ENCODE data around the gene TMPRSS6.
"Not testable (repeated sequence)": the region's sequence is repeated elsewhere in the genome, so short reads cannot be mapped to it uniquely, and the experiment has no call there.

TMPRSS6 gene

DNA sequence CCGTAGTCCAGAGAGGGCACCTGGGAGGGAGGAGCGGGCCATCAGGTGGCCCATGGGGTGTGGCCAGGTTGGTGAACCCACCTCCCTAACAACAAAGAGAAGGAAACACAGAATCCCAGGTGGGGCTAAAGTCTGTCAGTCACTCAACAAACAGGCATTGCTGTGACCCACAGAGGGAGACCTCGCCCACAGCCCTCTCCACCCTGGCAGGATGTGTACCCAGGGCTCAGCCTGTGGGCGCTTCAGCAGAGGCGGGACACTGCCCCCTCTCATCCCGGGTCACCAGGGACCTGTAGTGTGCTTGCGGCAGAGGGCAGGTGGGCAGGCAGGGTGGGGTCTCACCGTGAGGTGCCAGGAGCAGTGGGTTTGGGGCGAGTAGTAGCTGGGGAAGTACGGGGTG is 25.1 kb downstream of the TMPRSS6 start:
- no peak for DNase-seq

DNA sequence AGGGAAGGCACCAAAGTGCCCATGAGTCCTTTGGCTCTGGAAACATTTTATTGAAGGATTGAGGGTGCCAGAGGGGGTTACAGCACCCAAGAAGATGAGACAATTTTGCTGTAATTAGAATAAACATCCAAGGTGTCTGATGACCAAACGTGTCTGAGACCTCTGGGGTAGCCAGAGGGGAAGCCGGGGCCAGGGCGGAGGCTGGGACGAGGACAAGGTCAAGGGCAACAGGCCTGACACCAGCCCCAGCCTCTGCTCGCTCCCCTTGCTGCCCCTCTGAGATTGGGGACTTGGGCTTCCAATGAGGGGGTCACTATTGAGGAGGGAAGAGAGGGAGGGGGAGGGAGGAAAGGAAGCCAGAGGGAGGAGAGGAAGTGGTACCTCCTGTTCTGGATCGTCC is 25.6 kb downstream of the TMPRSS6 start:
- DNase-seq = no peak

DNA sequence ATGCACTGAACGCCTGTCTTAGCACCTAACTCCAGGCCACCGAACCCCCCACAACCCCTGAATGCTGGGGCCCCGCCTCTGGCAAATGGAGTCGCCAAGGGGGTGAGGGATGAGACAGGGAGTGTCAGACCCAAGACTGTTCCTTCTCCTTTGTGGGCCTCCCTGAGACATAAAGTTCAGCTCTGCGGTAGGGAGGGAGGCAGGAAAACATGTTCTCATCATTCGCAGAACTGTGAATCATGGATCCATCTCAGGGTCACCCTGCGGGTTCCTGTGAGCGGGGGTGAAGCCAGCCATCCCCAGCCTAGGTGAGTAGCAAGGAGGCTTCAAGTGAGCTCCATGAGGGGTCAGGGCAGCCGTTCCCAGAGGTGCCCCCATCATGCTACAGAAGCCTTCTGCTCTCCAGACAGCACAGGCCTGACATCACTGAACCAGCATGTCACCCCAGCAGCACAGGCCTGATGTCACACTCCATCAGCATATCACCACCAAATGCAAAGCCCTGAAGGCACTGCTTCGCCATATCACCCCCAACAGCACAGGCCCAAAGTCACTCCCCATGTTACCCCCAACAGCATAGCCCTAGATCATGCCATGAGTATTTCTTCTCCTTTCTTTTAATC is 27.2 kb downstream of the TMPRSS6 start:
- no peak for DNase-seq

DNA sequence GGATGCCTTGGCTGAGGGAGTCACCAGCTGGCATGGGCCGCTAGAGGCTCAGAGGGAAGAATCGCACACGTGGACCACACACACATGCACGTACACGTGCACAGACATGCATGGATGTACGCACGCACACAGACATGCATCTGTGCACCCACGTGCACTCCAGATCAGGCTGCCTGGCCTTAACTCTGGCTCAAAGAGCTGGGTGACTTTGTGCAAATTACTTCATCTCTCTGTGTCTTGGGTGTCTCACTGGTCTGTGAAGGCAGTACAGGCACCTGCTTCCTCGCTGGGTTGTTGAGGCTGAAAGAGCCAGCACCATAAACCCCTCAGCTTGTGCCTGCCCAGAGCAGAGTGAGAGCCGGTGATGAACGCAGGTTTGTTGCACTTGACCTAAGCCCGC is 28.7 kb downstream of the TMPRSS6 start:
- DNase-seq = no peak

DNA sequence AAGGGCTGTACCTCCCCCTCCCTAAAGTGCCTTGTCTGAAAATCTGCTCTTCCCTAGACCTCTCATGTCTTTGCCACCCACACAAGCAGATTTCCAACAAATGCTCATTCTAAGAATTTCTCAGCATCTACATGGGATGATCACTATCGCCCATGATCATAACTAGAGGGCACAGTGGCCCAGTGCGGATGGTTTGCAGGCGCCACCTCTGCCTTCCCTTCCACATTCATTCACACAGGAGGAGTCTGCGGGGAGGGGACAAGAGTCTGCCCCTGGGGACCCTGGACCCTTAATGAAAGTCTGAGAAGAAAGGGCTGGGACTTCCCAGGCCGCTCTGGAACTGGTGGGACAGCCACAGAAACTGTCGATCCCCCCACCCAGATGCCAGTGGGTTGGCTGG is 29.1 kb downstream of the TMPRSS6 start:
- no peak for DNase-seq

DNA sequence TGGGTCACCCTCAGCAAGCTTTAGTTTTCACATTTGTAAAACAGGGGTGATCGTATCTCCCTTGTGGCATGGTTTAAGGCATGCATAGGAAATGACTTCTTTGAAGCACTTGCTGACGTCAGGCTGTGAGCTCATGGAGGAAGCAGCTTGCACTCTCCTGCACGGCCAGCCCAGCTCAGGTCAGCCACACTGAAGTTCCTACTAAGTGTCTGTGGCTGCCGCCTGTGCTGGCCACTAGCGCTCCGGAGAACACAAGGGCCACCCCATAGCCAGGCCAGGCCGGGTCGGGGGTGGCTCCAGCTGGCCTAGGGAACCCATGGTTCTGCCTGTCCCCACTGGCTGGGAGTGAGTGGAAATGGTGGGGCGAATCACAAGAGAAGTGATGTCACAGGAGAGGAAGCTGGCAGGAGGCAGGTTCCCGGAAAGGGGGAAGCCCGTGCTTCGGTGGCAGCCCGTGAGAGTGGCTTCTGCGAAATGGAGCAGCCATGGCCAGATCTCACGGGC is 29.8 kb downstream of the TMPRSS6 start:
- no peak for DNase-seq

DNA sequence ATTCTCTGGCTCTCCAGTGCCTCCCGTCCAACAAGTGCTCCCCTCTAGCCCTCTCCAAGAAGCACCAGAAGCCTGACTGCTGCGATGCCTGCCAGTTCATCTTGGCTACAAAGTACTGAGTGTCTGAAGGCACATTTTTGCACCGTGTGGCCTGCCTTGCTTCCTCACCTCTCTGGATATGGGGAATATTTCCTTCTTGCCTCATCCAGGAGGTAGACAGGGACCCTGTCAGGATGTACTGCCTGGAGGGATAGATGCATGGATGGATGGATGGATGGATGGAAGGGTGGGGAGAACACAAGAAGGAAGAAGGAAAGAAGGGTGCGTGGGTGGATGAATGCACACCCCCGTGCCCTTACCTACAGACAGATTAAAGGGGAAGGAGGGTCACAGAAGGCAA is 30.4 kb downstream of the TMPRSS6 start:
- no peak for DNase-seq

DNA sequence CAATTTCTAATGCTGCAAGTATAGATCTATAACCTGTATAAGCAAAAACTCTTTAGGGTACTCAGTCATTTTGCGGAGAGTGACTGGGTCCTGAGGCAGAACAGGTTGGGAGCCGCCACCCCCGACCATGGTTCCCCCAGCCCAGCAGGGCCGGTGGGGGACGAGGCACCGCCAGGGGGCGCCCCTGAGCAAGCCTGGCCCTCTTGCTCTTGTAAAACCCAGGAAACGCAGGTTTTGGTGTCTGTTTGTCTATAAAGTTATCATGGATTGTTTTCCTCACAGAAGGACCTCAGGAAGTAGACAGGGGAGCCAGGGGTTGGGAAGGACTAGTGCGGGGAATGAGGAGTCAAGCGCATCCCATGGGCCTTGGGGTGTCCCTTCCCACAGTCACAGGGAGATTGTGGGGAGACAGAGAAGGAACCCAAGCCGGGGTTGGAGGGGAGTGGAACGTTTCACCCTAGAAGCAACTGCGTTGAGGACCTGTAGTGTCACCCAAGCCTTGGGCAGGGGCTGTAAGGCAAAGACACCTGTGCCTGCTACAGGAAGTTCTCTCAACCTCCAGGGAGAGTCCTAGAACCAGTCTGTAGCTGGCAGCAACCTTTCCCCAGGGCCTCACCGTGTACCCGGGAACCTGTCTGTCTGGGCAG is 31.6 kb downstream of the TMPRSS6 start:
- no peak for DNase-seq

DNA sequence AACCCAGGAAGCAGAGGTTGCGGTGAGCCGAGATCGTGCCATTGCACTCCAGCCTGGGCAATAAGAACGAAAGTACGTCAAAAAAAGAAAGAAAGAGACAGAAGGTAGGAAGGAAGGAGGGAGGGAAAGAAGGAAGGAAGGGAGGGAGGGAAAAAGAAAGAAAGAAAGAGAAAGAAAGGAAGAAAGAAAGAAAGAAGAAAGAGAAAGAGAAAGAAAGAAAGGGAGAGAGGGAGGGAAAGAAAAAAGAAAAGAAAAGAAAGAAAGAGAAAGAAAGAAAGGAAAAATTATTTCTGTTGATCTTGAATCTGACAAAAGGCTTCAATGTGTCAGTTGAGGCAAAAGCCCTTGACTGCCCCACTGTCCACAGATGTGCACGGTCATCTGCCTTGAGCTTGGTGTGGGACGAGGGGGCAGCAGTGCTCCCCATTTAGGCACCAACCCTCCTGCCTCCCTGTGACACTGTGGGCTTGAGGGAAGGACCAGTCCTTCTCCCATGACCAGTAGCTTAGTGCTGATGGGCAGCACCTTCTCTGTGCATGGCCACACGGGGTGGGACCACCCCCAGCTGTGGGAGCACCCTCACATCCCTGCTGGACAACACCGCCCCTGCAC is 33.6 kb downstream of the TMPRSS6 start:
- DNase-seq = no peak

DNA sequence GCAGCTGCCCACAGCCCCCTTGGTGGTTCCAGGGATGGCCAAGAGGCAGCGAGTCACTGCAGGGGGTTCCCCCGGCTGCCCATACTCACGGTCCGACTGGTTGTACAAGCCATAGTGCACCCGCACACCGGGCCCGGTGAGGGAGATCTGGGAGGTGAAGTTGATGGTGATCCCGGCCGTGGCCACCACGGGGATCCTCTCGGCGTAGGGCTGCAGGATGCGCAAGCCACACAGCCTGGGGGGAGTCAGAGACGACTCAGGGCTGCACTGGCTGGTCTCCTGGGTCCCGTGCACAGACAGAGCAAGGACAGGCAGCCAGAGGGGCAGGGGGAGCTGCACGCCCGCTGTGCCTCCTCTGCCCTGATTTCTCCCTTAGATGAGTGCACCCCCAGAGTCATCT is 34.5 kb downstream of the TMPRSS6 start:
- no peak for DNase-seq

DNA sequence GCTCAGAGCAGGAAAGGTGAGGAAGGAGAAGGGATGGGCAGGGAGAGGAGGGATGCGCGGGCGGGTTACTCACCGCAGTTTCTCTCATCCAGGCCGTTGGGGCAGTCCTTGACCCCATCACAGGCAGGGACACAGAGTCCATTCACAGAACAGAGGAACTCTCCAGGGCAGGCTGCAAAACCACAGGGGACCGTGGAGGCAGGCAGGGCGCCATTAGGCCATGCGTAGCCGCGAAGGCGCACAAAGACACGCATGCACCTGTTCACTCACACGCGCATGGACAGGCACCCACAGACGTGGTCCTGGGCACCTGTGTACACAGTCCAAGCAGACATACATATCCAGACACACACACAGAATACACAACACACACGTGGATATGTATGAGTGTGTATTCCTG is 35.0 kb downstream of the TMPRSS6 start:
- DNase-seq = no peak

DNA sequence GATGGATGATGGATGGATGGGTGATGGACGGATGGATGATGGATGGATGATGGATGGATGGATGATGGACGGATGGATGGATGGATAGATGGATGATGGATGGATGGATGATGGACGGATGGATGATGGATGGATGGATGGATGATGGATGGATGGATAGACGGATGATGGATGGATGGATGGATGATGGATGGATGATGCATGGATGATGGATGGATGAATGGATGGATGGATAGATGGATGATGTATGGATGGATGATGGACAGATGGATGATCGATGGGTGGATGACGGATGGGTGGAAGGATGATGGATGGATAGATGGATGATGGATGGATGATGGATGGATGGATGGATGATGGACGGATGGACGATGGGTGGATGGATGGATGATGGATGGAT is 36.8 kb downstream of the TMPRSS6 start:
- DNase-seq = no peak

DNA sequence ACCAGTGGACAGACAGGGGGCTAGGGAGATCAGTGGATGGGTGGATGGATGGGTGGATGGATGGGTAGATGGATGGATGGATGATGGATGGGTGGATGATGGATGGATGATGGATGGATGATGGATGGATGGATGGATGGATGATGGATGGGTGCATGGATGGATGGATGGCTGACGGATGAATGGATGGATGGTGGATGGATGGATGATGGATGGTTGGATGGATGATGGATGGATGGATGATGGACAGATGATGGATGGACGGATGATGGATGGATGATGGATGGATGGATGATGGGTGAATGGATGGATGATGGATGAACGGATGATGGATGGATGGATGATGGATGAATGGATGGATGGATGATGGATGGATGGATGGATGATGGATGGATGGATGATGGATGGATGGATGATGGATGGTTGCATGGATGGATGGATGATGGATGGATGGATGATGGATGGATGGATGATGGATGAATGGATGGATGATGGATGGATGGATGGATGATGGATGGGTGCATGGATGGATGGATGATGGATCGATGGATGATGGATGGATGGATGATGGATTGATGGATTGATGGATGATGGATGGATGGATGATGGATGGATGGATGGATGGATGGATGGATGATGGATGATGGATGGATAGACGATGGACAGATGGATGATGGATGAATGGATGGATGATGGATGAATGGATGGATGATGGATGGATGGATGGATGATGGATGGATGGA is 37.5 kb downstream of the TMPRSS6 start:
- DNase-seq = not testable (repeated sequence)

DNA sequence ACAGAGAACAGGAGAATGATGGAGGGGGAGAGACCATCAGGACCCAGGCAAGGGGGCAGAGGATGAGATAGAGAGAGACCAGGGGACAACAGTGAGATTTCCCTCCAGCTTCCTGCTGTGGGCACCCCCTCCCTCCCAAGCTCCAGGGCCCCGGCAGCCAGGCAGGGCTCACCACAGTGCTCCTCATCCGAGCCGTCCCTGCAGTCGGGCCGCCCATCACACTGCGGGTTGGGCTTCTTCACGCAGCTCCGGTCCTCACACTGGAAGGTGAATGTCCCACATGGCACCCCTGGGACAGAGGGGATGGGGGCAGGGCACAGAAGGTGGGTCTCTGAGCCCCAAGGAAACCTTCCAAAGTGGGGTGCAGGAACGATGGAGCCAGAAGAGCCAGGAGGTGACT is 38.8 kb downstream of the TMPRSS6 start:
- no peak for DNase-seq

DNA sequence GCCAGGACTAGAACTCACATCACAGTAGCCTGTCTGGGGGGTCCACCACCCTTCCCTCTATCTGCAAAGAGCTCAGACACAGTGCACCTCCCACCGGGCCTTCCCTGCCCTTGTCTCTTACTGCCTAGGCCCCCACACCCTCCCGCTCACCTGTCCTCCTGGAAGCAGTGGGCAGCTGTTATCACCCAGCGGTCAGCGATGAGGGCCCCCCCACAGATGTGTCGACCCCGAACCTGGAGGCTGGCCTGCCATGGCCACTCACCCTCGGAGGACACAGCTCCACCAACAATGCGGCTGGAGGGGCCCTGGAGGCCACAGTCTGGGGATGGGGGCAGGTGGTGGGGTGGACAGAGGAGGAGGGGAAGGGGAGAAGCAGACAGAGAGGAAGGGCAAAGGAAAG is 39.2 kb downstream of the TMPRSS6 start:
- no peak for DNase-seq

DNA sequence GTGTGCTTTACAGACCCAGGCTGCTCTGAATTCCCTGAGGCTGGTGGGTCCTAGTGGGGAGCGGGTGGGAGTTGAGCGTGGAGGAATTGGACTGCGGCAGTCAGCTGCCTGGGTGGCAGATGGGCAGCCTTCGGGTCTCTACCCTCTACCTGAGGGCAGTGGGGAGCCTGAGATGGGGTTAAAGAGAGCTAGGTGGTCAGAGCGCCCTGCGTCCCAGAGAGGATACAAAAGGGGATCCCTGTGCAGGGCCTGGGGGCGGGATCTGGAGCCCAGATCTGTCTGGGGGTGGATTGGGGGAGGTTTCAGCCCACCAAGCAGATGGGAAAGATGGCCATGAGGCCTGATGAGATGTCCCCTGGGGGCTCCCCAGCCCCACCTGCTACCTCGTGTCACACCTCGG is 39.8 kb downstream of the TMPRSS6 start:
- no peak for DNase-seq

DNA sequence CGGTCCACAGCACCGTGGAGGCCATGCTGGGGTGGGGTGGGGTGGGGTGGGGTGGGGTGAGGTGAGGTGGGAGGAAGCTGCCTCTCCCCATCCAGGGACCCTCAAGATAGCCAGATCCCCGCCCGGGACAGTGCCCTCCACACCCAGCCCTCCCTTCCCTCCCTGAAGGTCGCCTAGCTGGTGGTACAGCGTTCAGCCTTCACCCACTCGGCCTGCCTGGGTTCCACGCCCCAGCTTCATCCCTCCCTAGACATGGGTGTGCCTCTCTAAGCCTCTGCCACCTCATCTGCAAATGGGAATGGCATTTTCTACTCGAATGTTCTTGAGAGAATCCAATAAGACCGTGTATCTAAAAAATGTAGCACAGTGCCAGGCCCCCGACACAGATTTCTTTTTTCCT is 40.2 kb downstream of the TMPRSS6 start:
- no peak for DNase-seq

DNA sequence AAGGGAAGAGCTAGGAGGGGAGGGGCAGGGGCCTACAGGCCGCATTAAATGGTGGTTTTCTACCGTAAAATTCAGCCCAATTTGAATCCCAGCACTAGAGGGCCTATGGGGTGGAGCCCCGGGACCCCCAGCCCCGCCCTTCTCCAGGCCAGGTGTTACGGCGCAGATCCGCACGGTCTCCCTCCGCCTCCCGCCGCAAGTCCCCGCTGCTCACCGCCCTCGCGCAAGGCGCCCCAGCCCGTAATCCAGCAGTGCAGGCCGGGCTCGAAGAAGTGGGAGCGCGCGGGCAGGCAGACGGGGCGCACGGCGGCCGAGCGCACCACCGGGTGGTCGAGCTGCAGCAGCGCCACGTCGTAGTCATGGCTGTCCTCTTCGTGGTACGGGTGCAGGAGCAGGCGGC is 40.7 kb downstream of the TMPRSS6 start:
- DNase-seq = no peak

DNA sequence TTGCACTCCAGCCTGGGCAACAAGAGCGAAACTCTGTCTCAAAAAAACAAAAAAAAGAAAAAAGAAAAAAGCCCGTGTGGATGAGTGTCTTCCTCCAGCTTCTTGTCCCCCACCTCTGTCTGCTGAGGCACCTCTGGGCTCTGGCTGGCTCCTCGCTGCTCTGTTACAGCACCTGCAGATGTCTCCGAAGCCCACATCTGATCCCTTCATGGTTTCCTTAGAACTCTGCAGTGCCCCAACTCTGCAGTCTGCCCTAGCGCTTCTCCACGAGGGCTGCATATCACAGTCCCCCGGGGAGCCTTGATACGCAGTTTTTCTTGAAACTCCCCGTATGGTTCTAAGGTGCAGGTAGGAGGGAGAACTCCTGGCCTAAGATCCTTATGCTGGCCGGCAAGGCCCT is 42.1 kb downstream of the TMPRSS6 start:
- DNase-seq = no peak

DNA sequence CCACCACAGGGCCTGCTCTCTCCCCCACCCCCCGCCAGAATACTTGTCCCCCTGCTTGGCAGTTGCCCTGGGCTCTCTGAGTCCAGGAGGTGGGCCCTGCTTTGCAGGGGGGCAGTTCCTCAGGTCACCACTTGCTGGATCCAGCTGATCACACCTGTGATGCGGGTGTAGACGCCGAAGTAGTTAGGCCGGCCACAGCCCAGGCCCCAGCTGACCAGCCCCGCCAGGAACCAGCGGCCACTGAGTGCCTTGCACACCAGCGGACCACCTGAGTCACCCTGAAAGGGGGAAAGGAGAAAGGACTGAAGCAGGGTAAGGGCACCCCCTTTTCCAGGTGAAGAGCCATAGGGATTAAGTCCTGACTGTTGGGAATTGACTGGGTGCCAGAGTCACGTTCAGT is 43.6 kb downstream of the TMPRSS6 start:
- no peak for DNase-seq

DNA sequence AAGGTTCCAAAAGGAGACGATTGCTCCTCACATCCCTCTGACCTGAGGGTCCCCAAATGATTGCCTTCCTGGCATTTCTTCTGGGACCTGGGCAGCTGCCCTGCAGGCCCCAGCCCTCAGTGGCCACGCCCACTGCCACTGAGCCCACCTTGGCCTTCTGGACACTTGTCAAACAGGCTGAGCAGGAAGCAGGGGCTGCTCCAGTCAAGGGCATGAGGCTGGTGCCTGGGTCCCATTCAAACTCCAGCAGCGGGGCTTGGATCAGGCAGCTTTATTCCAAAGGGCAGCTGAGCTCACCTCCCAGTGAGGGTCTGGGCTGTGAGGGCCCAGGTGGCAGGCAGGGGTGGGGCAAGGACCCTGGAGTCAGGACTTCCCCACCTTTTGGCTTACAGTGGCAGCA is 44.3 kb downstream of the TMPRSS6 start:
- DNase-seq = no peak

DNA sequence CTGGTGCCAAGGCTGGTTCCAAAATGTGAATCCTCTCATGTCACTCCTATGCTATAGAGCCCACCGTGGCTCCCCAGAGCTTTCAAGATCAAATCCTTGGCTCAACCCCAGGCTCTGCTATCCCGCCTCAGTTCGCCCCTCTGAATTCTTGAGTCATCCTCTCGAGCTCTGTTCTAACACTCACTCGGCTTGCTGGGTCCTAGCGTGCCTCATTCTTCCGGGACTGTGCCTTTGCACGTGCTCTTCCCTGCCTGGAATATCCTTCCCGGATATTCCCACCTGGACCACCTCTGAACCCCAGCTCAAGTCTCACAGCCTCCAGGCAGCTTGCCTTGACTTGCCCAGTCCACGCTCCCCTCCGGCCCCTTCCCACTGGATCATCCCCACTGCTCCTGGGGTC is 45.0 kb downstream of the TMPRSS6 start:
- DNase-seq = no peak

DNA sequence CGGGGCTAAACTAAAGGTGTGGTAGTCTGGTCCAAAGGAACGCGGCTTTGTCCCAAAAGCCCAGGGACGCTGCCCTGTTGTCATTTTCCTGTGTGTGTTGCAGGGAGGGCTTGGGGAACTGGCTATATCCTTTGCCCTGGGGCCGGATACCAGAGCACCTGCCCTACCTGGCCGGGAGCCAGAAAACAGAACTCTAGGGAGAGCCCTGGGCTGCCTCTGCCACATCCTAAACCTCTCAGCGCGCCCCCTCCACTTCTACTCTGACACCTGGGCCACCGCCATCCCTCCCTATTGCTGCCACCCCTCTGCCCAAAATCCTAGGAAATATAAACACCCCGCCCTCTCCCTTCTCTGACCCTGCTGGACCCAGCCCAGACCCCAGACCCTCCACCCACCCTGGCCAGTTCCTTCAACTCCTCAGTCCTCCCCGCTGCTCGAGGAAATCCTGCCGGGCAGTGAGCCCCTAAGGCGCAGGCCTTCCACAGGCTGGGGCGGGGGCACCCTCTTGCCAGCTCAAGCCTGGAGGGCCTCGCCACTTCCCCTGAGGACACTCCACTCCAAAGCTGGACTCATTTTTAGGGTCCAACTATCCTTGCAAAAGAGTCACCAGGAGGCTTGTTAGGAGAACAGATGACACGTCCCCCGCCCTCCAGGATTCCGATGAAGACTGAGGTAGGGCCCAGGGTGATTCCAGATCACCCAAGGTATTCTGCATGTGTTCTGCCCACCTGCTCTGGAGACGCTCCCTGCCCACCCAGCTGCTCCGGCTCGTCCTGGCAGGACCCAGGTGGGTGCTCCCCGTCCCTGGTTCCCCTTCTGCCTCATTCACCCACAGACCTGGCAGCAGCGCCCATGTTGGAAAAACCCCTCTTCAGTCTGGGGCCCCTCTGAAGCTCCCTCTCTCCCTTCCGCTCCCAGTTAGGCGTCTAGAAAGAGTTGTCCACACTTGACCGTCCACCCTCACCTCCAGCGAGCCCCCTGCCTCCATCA is 45.8 kb downstream of the TMPRSS6 start:
- DNase-seq = peak; percentile 28
